Measurements from ENCODE around the gene AKAP3.

The AKAP3 gene

GRCh38 chr12:4648104-4648500 lies 749 bp downstream of the AKAP3 start:
- TF ChIP-seq CTCF (IDR thresholded peaks at IDR 0.05) = no peak
- no peak for DNase-seq
- H3K27me3 ChIP-seq = no peaks in the 10 kb centered on the region
- H3K4me3 ChIP-seq = peak overlapping the region; percentile 74 to 90
- H3K9me3 ChIP-seq = no peaks in the 10 kb centered on the region
- H3K36me3 ChIP-seq = no peaks in the 10 kb centered on the region
- H3K4me1 ChIP-seq = peaks cover 0 to 18% (median 11%) of the 10 kb centered on the region in 4 donors
- H3K27ac ChIP-seq = peak overlapping the region; percentile 82 to 90
- intact Hi-C loops (cut with DNase I; ENCODE audit: low total_unique reads) = loop anchor here (5.0 to 10.0 kb wide), 2 partner anchors 46 to 113 kb away; partner anchors contain the start of gene RAD51AP1

- no peaks in the 10 kb centered on the region for H3K36me3 ChIP-seq
- H3K9me3 ChIP-seq = no peaks in the 10 kb centered on the region
- no peak overlapping the region for H3K27ac ChIP-seq
- peaks cover 0 to 12% (median 5%) of the 10 kb centered on the region in 4 donors for H3K4me1 ChIP-seq
- no peak overlapping the region for H3K4me3 ChIP-seq
- H3K27me3 ChIP-seq = no peaks in the 10 kb centered on the region
- intact Hi-C loops (cut with DNase I; ENCODE audit: low total_unique reads) = loop anchor here (5.0 to 10.0 kb wide), 2 partner anchors 43 to 110 kb away; partner anchors contain the start of gene RAD51AP1
- TF ChIP-seq CTCF (IDR thresholded peaks at IDR 0.05) = no peak
- no peak for DNase-seq
Measured at GRCh38 chr12:4645023-4645422, 3.8 kb downstream of the AKAP3 start.

- no peak for TF ChIP-seq CTCF (IDR thresholded peaks at IDR 0.05)
- H3K4me1 ChIP-seq = peaks cover 0 to 6% (median 0%) of the 10 kb centered on the region in 4 donors
- no peak overlapping the region for H3K4me3 ChIP-seq
- no peaks in the 10 kb centered on the region for H3K9me3 ChIP-seq
- DNase-seq = no peak
- no peak overlapping the region for H3K27ac ChIP-seq
- no peaks in the 10 kb centered on the region for H3K36me3 ChIP-seq
- intact Hi-C loops (cut with DNase I; ENCODE audit: low total_unique reads) = loop anchor here (10.0 kb wide), 1 partner anchor 109 kb away; the partner anchor contains the start of gene RAD51AP1
- no peaks in the 10 kb centered on the region for H3K27me3 ChIP-seq
Measured at GRCh38 chr12:4643747-4644146, 5.1 kb downstream of the AKAP3 start.

- H3K27ac ChIP-seq = no peak overlapping the region
- peaks cover 0 to 5% of the 10 kb centered on the region in 2 donors for H3K27me3 ChIP-seq
- H3K4me3 ChIP-seq = no peak overlapping the region
- no peak for DNase-seq
- TF ChIP-seq CTCF (IDR thresholded peaks at IDR 0.05) = no peak
- intact Hi-C loops (cut with DNase I; ENCODE audit: low total_unique reads) = no loop called here
- no peaks in the 10 kb centered on the region for H3K36me3 ChIP-seq
- H3K9me3 ChIP-seq = no peaks in the 10 kb centered on the region
- H3K4me1 ChIP-seq = no peaks in the 10 kb centered on the region
Measured at GRCh38 chr12:4630262-4630661, 18.6 kb downstream of the AKAP3 start.

- no peak for TF ChIP-seq CTCF (IDR thresholded peaks at IDR 0.05)
- DNase-seq = no peak
Measured at GRCh38 chr12:4628406-4628805, 20.4 kb downstream of the AKAP3 start.

GRCh38 chr12:4626543-4626942 lies 22.3 kb downstream of the AKAP3 start:
- intact Hi-C loops (cut with DNase I; ENCODE audit: low total_unique reads) = no loop called here
- Histone ChIP-seq H3K27ac (no peak overlapping the region), H3K9me3 (no peaks in the 10 kb centered on the region), H3K27me3 (peaks cover 0 to 3% of the 10 kb centered on the region in 2 donors), H3K4me1 (no peaks in the 10 kb centered on the region), H3K4me3 (no peak overlapping the region), H3K36me3 (no peaks in the 10 kb centered on the region)
- no peak for DNase-seq
- no peak for TF ChIP-seq CTCF (IDR thresholded peaks at IDR 0.05)

More at GRCh38 chr12:4628406-4628805, 20.4 kb downstream of the AKAP3 start:
- no peaks in the 10 kb centered on the region for H3K9me3 ChIP-seq
- no peak overlapping the region for H3K4me3 ChIP-seq
- no peaks in the 10 kb centered on the region for H3K36me3 ChIP-seq
- intact Hi-C loops (cut with DNase I; ENCODE audit: low total_unique reads) = no loop called here
- no peaks in the 10 kb centered on the region for H3K4me1 ChIP-seq
- H3K27ac ChIP-seq = no peak overlapping the region
- H3K27me3 ChIP-seq = peaks cover 0 to 5% of the 10 kb centered on the region in 2 donors
